IPS DF 19.7 (cell line): Measurements from ENCODE around the gene CREB3L2.

Experiments used
- DNase-seq: peaks from one replicate; pipeline ENCODE4 v3.0.0-alpha.2; 2013; ENCODE audit warnings: low read depth, low spot score

CREB3L2 gene

GRCh38 chr7:137873524-137873923 is 128.4 kb downstream of the CREB3L2 start:
- no peak for DNase-seq

GRCh38 chr7:137871170-137871915 is 130.5 kb downstream of the CREB3L2 start:
- no peak for DNase-seq

GRCh38 chr7:137870684-137871083 is 131.2 kb downstream of the CREB3L2 start:
- DNase-seq, result no peak

- DNase-seq, result no peak
These were observed 131.8 kb downstream of the CREB3L2 start for GRCh38 chr7:137870078-137870477.

DNA sequence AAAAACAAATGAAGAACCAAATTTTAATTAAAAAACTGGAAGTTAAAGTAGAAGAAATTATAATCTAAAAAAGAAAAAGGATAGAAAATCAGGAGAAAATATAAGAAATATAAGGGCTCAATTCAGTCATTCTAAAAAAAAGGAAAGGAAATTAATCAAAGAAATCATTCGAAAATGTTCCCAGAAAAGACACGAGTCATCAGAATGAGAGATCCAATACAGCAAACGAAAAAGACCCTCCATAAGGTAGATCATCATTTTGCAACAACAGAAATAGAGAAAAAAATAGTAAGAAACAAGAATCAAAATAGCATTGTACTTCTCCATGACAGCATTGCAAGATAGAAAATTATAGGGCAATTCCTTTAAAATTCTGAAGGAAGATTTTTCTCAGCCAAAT is 132.6 kb downstream of the CREB3L2 start:
- no peak for DNase-seq

- no peak for DNase-seq
These were observed 134.6 kb downstream of the CREB3L2 start for GRCh38 chr7:137867289-137867688.

DNA sequence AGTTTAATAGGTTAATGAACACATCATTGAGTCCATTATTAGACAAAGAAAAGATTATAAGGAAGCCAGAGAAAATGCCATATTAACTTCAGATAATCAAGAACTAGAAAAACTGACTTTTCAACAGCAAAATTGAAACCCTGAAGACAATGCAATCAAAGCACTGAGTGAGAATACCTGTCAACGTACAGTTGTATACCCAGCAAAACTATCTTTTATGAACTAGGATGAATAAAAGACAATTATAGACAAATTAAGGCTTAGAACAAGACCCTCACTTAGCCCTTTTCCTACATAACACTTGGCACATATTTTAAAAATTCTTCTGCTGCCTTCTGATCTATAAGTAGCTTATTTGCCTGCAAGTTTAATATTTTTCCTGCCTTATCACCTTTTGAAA is 136.1 kb downstream of the CREB3L2 start:
- no peak for DNase-seq

DNA sequence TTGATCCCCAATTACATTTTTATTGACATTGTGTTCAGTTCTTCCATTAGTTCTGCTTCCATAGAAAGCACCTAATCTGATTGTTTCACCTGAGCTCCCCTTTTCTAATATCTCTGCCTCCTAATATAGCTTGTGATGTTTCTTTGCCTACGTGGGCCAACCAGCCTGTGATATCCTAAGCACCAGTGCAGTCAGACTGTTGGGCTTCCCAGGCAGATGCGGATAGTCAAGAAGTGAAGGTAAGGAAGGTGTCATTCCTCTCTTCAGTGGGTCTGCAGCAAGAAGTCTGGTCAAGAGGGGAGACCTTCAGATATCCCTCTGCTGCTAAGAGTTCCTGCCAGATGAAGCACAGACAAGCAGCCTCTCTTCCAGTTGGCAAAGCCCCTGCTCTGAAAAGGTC is 138.9 kb downstream of the CREB3L2 start:
- DNase-seq, result no peak

- no peak for DNase-seq
These were observed 139.5 kb downstream of the CREB3L2 start for GRCh38 chr7:137862358-137862757.

GRCh38 chr7:137860542-137860941 is 141.3 kb downstream of the CREB3L2 start:
- DNase-seq, result no peak

GRCh38 chr7:137853053-137853452 is 148.8 kb downstream of the CREB3L2 start:
- no peak for DNase-seq

GRCh38 chr7:137852108-137852507 is 149.8 kb downstream of the CREB3L2 start:
- DNase-seq, result no peak

DNA sequence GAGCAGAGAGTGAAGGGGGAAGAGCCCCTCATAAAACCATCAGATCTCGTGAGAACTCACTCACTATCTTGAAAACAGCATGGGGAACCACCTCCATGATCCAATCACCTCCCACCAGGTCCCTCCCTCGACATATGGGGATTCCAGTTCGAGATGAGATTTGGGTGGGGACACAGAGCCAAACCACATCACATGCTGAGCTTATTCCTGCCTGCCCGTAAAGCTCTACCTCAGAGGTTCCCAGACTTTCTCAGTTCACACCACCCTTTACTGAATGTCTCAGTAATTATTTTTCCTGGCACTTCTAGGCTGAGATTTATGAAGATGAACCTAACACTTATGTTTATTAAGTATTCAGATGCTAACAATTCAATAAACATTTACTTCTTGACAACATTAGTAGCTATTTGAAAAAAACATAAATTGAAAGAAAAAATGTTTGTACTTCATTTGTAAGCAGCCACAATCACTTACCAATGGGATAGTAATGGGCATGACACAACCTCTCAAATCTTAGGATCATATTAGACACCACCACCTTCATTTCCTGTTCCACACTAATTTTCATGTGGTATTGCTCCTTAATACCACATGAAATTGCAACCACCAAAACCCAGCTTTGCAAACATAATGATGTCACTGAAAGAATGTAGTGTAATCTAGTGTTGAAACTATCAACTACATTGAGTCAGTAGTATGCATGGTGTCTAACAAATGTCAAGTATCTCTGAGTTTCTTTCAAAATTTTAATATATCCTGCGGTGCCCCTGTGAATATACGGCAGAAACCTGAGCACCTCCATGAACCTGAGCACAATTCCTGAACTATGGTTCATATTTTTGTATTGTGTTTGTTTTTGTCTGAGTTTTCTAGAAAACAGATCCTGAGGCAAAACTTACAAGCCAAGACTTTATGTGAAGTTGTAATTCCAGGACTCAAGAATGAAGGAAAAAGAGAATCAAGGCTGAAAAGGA is 150.6 kb downstream of the CREB3L2 start:
- no peak for DNase-seq

GRCh38 chr7:137850571-137850970 is 151.3 kb downstream of the CREB3L2 start:
- no peak for DNase-seq

- no peak for DNase-seq
These were observed 153.8 kb downstream of the CREB3L2 start for GRCh38 chr7:137848095-137848494.

- DNase-seq, result no peak
These were observed 154.3 kb downstream of the CREB3L2 start for GRCh38 chr7:137847568-137848050.

DNA sequence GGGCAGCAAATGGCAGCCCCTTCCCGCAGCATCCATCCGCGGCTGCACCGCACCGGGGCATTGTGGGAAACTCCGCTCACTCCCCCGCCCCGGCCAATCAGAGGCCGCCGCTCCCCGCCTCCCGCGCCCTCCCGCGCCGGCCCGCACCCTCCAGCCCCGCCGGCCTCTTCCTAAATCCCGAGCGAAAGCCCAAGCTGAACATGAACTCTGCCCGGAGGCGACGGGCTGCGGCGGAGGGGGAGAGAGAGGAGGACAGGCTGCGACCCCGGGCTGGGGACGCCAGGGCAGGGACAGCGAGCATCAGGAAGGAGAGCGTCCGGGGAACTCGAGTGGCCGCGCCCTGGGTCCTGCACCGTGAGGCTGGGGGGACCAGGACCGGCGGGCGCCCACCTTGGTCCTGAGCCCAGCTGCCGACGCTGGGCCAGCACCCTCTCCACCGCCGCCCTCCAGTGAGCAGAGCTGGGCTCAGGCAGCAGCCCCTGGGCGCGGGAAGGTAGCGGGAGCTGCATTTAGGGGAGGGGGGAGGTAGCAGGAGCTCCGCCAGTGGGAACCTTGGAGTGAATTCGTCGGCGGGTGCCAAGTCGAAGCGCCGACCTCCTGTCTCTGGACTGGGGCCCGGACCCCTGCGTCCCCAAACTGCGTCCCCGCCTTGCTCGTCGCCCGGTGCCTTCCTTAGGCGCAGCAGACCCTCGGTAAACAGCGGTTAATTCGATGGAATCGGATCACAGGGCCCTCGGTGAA is 154.9 kb downstream of the CREB3L2 start, which contains the start of gene DGKI:
TSS of gene DGKI (minus strand) at position 148 of the 741 bp plus-strand sequence.
- DNase-seq, result no peak

DNA sequence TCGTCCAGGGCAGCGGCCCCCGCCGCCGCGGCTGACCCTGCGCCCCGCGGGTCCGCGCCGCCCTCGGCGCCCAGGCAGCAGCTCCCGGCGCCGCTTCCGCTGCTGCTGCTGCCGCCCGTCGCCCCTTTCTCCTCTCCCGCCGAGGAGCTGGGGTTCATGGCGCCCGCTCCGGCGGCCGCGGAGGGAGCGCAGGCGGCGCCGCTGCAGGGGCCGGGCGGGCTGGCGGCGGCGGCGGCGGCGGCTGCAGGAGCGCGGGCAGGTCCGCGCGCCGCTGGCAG is 155.4 kb downstream of the CREB3L2 start:
- DNase-seq, result no peak

DNA sequence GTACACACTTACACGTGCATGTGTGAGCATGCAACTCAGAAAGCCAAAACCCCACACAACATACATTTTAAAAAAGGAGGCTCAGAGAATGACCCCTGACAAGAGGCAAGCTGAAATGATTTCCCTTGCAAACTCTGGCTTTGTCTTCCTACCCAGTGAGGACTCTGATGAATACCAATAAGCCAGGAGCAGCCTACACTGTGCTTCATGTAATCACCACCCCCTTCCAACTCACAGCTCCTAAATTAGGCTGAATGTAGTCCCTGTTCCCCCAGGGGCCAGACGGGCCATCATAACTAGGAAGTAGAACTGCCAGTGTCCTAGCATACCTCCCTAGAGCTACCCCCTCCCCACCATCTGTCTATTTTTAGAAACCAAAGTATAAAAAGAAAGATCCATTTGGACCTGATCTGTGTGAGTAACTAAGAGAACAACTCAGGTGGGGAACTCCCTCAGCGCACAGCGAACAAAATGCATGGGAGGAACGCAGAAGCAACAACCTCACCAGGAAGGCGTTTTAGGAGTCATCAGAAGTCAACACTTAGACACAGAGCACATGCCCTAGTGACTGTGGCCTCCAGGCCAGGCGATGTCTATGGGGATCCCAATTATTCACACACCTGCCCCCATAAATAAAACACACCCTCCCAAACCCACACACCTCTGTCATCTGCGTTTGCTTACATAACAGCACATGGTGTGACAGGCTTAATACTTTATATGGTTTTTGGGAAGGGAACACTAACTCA is 157.0 kb downstream of the CREB3L2 start:
- DNase-seq, result no peak

DNA sequence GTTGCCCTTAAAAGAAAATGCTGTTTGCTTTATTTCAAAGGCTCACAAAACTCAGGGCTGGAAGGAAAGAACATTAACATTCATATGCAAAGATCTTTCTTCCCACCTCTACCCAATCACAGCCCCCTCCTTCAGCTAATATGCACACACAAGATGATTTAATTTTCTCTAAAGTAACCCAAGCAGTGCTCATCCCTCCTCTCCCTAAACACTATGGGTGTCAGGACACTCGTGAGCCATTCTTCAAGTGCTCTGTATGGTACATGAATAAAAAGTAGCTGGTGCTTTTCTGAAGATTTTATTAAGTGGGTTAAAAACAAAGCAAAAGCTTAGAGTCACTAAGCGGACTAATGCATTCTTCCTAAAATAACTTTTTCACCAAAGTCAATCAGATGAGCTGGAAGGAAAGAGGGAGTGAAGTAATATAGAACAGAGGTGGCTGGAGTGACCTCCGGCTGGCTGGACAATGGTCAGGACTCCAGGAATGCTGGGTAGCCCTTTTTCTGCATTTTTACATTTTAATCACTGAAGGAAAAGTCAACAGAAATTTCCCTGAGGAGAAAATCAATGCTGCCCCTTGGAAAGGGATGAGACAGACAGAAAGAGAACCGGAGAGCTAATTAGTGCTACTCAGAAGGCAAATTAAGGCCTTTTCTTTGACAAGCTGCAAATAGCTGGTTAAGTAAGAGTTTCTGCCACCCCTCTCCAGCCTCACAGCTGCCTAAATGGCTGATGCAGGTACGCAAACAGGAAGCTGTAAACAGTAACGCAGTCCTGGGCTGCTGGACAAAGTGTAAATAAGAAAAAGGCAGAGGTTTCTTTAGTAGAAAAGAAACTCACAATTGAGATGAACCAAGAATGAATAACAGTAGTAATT is 161.7 kb downstream of the CREB3L2 start:
- DNase-seq, result no peak
